WTC11 (cell line): ENCODE measurements around the gene MICAL3. TPM values are rescaled to one million over a fixed set of nuclear protein-coding genes. Genes with fewer than 3 reads are reported as not detected.

Experiments used
- ATAC-seq: fragments of 200-7000 bp; cut with Tn5 transposase; 2 replicates; pipeline ENCODE4 v1.10.0; 2021; ENCODE audit warnings: mild to moderate bottlenecking, moderate library complexity
- CTCF ChIA-PET: fragments of 300-600 bp; sonication (Branson Sonifier 250); formaldehyde crosslinking; loops from one replicate; lab custom pipeline; 2021; ENCODE audit warnings: antibody characterized with exemption; lab: Charles Lee
- POLR2A ChIA-PET: fragments of 350-600 bp; sonication (Branson Sonifier 250); formaldehyde crosslinking; loops from one replicate; lab custom pipeline; 2021; ENCODE audit warnings: antibody characterized with exemption; lab: Charles Lee
- DNase-seq: peaks from one replicate; pipeline ENCODE4 v3.0.0; 2021; ENCODE audit warnings: low spot score
- H3K27ac Mint-ChIP-seq: 2 replicates; pipeline ENCODE4 v1.8.0; 2021; ENCODE audit warnings: mixed read lengths
- H3K27me3 Mint-ChIP-seq: 2 replicates; pipeline ENCODE4 v1.8.0; 2021; ENCODE audit warnings: low read depth, mild to moderate bottlenecking, moderate library complexity, mixed read lengths
- H3K36me3 Mint-ChIP-seq: 2 replicates; pipeline ENCODE4 v1.8.0; 2021; ENCODE audit warnings: mixed read lengths
- H3K4me1 Mint-ChIP-seq: 2 replicates; pipeline ENCODE4 v1.8.0; 2022; ENCODE audit warnings: mixed read lengths
- H3K4me3 Mint-ChIP-seq: 2 replicates; pipeline ENCODE4 v1.8.0; 2021; ENCODE audit warnings: mild to moderate bottlenecking, moderate library complexity, mixed read lengths
- H3K9me3 Mint-ChIP-seq: 2 replicates; pipeline ENCODE4 v1.8.0; 2021; ENCODE audit warnings: mixed read lengths
- ARID4B ChIP-seq: sonication (generic); formaldehyde crosslinking; IDR thresholded peaks from 2 replicates; pipeline ENCODE4 v1.8.0; 2023; ENCODE audit warnings: missing genetic modification reagents, mild to moderate bottlenecking, borderline replicate concordance
- ATF2 ChIP-seq: sonication (generic); formaldehyde crosslinking; IDR thresholded peaks from 2 replicates; pipeline ENCODE4 v1.8.1; 2022; ENCODE audit warnings: low read depth, missing genetic modification reagents, borderline replicate concordance
- ELF4 ChIP-seq: sonication (generic); formaldehyde crosslinking; IDR thresholded peaks from 2 replicates; pipeline ENCODE4 v1.8.1; 2022; ENCODE audit warnings: low read depth, mild to moderate bottlenecking, moderate library complexity, missing genetic modification reagents
- EMX1 ChIP-seq: fragments of 250-450 bp; sonication (Bioruptor Pico); IDR thresholded peaks from 2 replicates; pipeline ENCODE4 v1.8.0; 2021; ENCODE audit warnings: mild to moderate bottlenecking
- JAZF1 ChIP-seq: fragments of 250-450 bp; sonication (Bioruptor Pico); IDR thresholded peaks from 2 replicates; pipeline ENCODE4 v1.9.0; 2021; ENCODE audit warnings: moderate library complexity, mild to moderate bottlenecking, inconsistent platforms
- KAT7 ChIP-seq: sonication (generic); formaldehyde crosslinking; IDR thresholded peaks from 2 replicates; pipeline ENCODE4 v1.8.1; 2023; ENCODE audit warnings: missing genetic modification reagents, mild to moderate bottlenecking, borderline replicate concordance
- MAX ChIP-seq: sonication (generic); formaldehyde crosslinking; IDR thresholded peaks from 2 replicates; pipeline ENCODE4 v1.8.0; 2022; ENCODE audit warnings: mild to moderate bottlenecking, missing genetic modification reagents
- MXD4 ChIP-seq: fragments of 250-450 bp; sonication (Bioruptor Pico); IDR thresholded peaks from 2 replicates; pipeline ENCODE4 v1.8.0; 2021; ENCODE audit warnings: mild to moderate bottlenecking, moderate library complexity, borderline replicate concordance
- MYBL2 ChIP-seq: sonication (generic); formaldehyde crosslinking; IDR thresholded peaks from 2 replicates; pipeline ENCODE4 v1.8.1; 2023; ENCODE audit warnings: mild to moderate bottlenecking, moderate library complexity, missing genetic modification reagents
- NFE2L1 ChIP-seq: sonication (generic); formaldehyde crosslinking; IDR thresholded peaks from 2 replicates; pipeline ENCODE4 v1.8.1; 2023; ENCODE audit warnings: missing genetic modification reagents
- NR3C1 ChIP-seq: sonication (generic); formaldehyde crosslinking; conservative IDR thresholded peaks from 2 replicates; pipeline ENCODE4 v1.8.1; 2023; ENCODE audit warnings: low read depth, mild to moderate bottlenecking, missing genetic modification reagents
- SOX15 ChIP-seq: fragments of 250-450 bp; sonication (Bioruptor Pico); IDR thresholded peaks from 2 replicates; pipeline ENCODE4 v1.9.0; 2021; ENCODE audit warnings: mild to moderate bottlenecking
- TEAD4 ChIP-seq: sonication (generic); formaldehyde crosslinking; IDR thresholded peaks from 2 replicates; pipeline ENCODE4 v1.8.0; 2022; ENCODE audit warnings: mild to moderate bottlenecking, missing genetic modification reagents
- ZBTB21 ChIP-seq: sonication (generic); formaldehyde crosslinking; IDR thresholded peaks from 2 replicates; pipeline ENCODE4 v1.8.1; 2023; ENCODE audit warnings: mild to moderate bottlenecking, missing genetic modification reagents, borderline replicate concordance
- ZNF138 ChIP-seq: sonication (generic); formaldehyde crosslinking; conservative IDR thresholded peaks from 2 replicates; pipeline ENCODE4 v1.8.1; 2022; ENCODE audit warnings: mild to moderate bottlenecking, moderate library complexity, missing genetic modification reagents
- ZNF219 ChIP-seq: sonication (generic); formaldehyde crosslinking; IDR thresholded peaks from 2 replicates; pipeline ENCODE4 v1.8.0; 2023; ENCODE audit warnings: missing genetic modification reagents, mild to moderate bottlenecking, borderline replicate concordance
- ZNF396 ChIP-seq: fragments of 250-450 bp; sonication (Bioruptor Pico); IDR thresholded peaks from 2 replicates; pipeline ENCODE4 v1.8.0; 2021; ENCODE audit warnings: mild to moderate bottlenecking, moderate library complexity, borderline replicate concordance
- total RNA-seq: library from RNA; stranded (reverse); gene quantifications from 3 replicates; pipeline ENCODE4 v1.2.3, GENCODE V29; 2021
- TF ChIP-seq, protein P1 (sequence below): fragments of 250-450 bp; sonication (Bioruptor Pico); conservative IDR thresholded peaks from 2 replicates; pipeline ENCODE4 v1.9.0; 2021; ENCODE audit warnings: mild to moderate bottlenecking
- TF ChIP-seq, protein P2 (sequence below): sonication (generic); formaldehyde crosslinking; IDR thresholded peaks from 2 replicates; pipeline ENCODE4 v1.8.1; 2023; ENCODE audit warnings: mild to moderate bottlenecking, missing genetic modification reagents
- TF ChIP-seq, protein P3 (sequence below): sonication (generic); formaldehyde crosslinking; IDR thresholded peaks from 2 replicates; pipeline ENCODE4 v1.8.0; 2022; ENCODE audit warnings: mild to moderate bottlenecking, missing genetic modification reagents
- TF ChIP-seq, protein P4 (sequence below): sonication (generic); formaldehyde crosslinking; IDR thresholded peaks from 2 replicates; pipeline ENCODE4 v1.8.0; 2022; ENCODE audit warnings: mild to moderate bottlenecking, missing genetic modification reagents

Gene MICAL3
- total RNA-seq, 1 experiment from 2014 or later, result 41.2 TPM

DNA sequence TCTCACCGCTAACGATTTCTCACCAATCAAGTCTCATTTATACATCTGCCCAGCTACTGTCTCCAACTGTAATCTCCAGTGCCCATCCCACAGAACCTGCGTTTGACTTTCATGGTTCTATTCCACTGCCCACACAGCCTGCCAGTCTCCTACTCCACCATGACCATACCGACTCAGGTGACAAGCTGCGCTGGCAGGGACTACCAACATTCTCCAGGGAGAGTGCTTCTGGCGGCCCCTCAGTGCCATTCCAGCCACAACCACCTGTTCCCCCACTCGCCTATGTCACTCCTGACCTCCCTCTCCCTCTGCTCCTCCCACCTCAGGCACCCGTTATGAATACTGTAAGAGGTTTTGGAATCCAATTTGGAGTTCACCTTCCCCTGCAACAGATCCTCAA is 141.6 kb downstream of the MICAL3 start:
- H3K27ac Mint-ChIP-seq, result no peak overlapping the region
- ChIA-PET CTCF (no interaction called here), POLR2A (no interaction called here)
- no peaks in the 10 kb centered on the region for H3K4me1 Mint-ChIP-seq
- peaks cover 42% of the 10 kb centered on the region for H3K36me3 Mint-ChIP-seq
- no peaks in the 10 kb centered on the region for H3K9me3 Mint-ChIP-seq
- TF ChIP-seq ARID4B (CRISPR knock-in tag) (no peak), ATF2 (CRISPR knock-in tag) (no peak), JAZF1 (CRISPR knock-in tag) (no peak), MXD4 (no peak), NFE2L1 (CRISPR knock-in tag) (no peak), MAX (CRISPR knock-in tag) (no peak), ZNF219 (no peak), EMX1 (CRISPR knock-in tag) (no peak)
- TF ChIP-seq, protein P1, sequence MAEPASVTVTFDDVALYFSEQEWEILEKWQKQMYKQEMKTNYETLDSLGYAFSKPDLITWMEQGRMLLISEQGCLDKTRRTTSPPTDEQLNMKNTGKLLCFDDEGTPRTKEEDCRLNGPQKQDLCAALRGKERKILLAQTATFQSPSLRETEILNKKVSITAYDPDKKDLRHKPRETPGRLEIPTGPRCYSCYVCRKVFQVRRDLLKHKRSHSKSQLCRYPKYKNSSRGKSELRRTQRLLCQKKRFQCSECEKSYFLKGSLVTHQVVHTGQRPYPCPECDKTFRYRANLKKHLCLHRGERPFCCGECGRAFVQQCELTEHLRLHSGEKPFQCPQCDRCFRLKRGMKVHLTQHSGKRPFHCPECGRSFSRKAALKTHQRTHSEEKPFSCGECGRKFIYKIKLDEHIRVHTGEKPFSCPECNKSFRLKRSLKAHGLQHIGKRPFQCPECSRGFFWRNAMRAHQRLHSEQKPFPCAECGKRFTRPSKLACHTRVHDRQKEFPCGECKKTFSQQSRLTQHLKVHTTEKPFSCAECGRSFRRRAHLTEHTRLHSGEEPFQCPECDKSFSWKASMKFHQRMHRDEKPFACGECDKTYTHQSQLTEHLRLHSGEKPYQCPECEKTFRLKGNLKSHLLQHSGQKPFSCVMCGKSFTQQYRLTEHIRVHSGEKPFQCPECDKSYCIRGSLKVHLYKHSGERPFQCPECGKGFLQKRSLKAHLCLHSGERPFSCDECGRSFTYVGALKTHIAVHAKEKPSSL (CRISPR knock-in tag), result no peak
- H3K27me3 Mint-ChIP-seq, result peaks cover 53% of the 10 kb centered on the region
- H3K4me3 Mint-ChIP-seq, result no peak overlapping the region
- no peak for DNase-seq
- ATAC-seq, result no peak

DNA sequence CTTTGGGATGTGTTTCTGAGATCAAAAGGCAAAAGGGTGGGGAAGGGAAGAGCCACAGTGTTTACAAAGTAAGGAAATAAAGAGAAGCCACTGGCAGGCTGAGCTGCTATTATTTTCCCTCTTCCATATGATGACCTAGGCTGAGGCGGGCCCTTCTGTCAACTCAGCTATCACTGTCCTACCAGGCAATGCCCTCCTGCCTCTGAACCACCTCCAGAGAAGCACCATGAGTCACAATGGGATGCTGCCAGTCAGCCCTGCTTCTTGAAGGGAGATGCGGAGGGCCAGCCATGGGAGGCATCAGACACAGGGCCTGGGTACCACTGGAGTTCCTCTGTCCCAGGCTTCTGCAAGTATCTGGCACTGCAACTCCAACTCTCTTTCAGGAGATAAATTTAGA is 142.2 kb downstream of the MICAL3 start:
- CTCF ChIA-PET, result no interaction called here
- DNase-seq (no peak), ATAC-seq (no peak)
- Mint-ChIP-seq H3K27me3 (peaks cover 57% of the 10 kb centered on the region), H3K4me1 (no peaks in the 10 kb centered on the region)
- POLR2A ChIA-PET, result no interaction called here
- TF ChIP-seq ELF4 (CRISPR knock-in tag), result no peak
- TF ChIP-seq, protein P2, sequence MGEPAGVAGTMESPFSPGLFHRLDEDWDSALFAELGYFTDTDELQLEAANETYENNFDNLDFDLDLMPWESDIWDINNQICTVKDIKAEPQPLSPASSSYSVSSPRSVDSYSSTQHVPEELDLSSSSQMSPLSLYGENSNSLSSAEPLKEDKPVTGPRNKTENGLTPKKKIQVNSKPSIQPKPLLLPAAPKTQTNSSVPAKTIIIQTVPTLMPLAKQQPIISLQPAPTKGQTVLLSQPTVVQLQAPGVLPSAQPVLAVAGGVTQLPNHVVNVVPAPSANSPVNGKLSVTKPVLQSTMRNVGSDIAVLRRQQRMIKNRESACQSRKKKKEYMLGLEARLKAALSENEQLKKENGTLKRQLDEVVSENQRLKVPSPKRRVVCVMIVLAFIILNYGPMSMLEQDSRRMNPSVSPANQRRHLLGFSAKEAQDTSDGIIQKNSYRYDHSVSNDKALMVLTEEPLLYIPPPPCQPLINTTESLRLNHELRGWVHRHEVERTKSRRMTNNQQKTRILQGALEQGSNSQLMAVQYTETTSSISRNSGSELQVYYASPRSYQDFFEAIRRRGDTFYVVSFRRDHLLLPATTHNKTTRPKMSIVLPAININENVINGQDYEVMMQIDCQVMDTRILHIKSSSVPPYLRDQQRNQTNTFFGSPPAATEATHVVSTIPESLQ (CRISPR knock-in tag), result no peak
- TF ChIP-seq, protein P3, sequence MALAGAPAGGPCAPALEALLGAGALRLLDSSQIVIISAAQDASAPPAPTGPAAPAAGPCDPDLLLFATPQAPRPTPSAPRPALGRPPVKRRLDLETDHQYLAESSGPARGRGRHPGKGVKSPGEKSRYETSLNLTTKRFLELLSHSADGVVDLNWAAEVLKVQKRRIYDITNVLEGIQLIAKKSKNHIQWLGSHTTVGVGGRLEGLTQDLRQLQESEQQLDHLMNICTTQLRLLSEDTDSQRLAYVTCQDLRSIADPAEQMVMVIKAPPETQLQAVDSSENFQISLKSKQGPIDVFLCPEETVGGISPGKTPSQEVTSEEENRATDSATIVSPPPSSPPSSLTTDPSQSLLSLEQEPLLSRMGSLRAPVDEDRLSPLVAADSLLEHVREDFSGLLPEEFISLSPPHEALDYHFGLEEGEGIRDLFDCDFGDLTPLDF, result no peak
- no peak for TF ChIP-seq TEAD4 (CRISPR knock-in tag)
- TF ChIP-seq SOX15 (CRISPR knock-in tag), result no peak
- TF ChIP-seq, protein P4, sequence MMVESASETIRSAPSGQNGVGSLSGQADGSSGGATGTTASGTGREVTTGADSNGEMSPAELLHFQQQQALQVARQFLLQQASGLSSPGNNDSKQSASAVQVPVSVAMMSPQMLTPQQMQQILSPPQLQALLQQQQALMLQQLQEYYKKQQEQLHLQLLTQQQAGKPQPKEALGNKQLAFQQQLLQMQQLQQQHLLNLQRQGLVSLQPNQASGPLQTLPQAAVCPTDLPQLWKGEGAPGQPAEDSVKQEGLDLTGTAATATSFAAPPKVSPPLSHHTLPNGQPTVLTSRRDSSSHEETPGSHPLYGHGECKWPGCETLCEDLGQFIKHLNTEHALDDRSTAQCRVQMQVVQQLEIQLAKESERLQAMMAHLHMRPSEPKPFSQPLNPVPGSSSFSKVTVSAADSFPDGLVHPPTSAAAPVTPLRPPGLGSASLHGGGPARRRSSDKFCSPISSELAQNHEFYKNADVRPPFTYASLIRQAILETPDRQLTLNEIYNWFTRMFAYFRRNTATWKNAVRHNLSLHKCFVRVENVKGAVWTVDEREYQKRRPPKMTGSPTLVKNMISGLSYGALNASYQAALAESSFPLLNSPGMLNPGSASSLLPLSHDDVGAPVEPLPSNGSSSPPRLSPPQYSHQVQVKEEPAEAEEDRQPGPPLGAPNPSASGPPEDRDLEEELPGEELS (CRISPR knock-in tag), result no peak
- no peak for TF ChIP-seq NFE2L1 (CRISPR knock-in tag)
- TF ChIP-seq KAT7 (CRISPR knock-in tag), result no peak
- TF ChIP-seq ZNF396 (CRISPR knock-in tag), result no peak
- TF ChIP-seq ZBTB21, result no peak
- no peak for TF ChIP-seq ZNF219
- TF ChIP-seq NR3C1 (CRISPR knock-in tag), result no peak
- no peak for TF ChIP-seq MYBL2
- TF ChIP-seq ZNF138 (CRISPR knock-in tag), result no peak
- TF ChIP-seq, all 79 proteins: peak for 0
- H3K4me3 Mint-ChIP-seq, result no peak overlapping the region
- H3K27ac Mint-ChIP-seq, result no peak overlapping the region
- H3K36me3 Mint-ChIP-seq, result peaks cover 36% of the 10 kb centered on the region
- H3K9me3 Mint-ChIP-seq, result no peaks in the 10 kb centered on the region
